GM21447 (cell line): Measurements from ENCODE around the gene SRCIN1.
"Not testable (repeated sequence)": the region's sequence is repeated elsewhere in the genome, so short reads cannot be mapped to it uniquely, and the experiment has no call there.

Experiments used
- ATAC-seq: cut with Tn5 transposase; IDR thresholded peaks from one replicate; pipeline ENCODE4 v1.9.1; 2021; ENCODE audit not compliant: unreplicated experiment

Gene SRCIN1

DNA sequence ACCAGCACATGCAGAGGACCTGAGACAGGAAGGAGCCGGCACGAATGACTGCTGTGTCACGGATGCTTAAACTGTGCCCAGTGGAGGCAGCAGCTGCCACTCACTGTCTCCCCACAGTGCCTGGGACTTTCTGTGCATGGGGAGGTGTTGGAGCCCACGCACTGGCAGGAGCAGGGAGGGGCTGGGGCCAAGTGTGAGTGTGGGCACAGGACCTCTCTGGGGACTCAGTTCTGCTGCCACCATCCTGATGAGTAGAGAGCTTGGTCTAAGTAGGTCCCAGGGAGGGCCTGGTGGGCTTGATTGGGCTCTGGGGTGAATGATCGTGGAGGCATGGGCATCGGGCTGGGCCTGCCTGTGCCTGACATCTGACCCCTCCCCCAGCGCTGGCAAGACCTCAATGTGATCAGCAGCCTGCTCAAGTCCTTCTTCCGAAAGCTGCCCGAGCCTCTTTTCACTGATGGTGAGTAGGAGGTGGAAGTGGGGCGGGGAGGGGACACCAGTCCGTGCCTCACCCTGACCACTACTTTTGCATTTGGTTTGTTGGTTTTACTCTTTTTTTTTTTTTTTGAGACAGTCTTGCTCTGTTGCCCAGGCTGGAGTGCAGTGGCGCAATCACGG, 120.0 kb downstream of the SRCIN1 start:
- ATAC-seq: peak; percentile 90

GRCh38 chr17:38485146-38485468, 120.6 kb downstream of the SRCIN1 start:
- ATAC-seq: no peak

DNA sequence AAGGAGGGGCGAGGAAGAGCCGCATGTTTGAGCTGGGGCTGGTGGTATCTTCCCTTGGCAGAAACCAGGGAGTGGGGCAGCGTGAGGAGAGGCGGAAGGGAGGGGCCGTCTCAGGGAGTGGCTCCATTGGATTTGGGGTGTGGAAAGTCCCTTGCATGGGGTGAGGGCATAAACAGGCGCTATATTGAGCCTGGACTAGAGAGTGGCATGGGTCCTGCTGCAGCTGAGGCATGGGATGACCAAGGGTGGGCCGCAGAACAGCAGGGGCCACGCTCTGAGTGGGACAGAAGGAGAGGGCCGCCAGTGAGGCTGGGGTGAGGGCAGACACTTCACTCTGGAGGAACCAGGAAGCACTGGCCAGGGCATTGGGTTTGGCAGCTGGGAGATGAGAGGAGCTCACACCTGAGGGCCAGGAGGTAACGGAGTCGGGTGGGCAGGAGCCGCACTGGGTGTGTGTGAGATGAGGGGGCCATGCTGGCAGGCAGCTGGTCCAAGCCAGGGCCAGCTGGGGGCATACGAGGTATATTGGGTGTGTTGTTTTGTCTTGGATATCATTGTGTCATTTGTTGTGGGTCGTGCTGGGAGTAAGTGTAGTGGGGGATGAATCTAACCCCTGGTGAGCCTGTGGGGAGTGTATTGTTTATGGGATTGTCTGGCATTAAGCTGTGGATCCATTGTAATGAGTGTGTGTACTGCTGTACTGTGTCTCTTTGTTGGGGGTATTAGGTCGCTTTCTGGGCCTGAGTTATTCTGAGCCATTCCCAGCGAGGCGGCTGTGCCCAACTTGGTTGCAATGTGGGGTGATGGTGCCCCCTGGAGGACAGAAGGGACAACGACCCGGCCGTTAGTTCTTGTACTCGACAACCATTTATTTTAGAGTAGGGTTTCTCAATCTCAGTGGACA, 121.3 kb downstream of the SRCIN1 start:
- ATAC-seq: not testable (repeated sequence)

DNA sequence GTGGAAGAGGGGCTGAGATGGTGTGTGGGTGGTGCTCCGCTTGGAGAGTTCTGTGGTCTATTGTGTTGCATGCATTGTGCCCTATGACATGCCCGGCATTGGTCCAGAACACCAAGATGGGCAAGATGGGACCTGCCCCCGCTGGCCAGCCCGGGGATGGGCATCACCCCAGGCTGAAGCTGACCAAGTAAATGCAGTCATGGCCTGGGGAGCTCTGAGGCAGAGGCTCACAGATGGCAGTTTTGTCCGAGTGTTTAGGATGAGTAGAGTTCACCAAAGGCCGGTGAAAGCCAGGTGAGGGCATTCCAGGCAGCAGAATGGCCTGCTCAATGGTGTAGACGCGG, 123.1 kb downstream of the SRCIN1 start:
- ATAC-seq: not testable (repeated sequence)

DNA sequence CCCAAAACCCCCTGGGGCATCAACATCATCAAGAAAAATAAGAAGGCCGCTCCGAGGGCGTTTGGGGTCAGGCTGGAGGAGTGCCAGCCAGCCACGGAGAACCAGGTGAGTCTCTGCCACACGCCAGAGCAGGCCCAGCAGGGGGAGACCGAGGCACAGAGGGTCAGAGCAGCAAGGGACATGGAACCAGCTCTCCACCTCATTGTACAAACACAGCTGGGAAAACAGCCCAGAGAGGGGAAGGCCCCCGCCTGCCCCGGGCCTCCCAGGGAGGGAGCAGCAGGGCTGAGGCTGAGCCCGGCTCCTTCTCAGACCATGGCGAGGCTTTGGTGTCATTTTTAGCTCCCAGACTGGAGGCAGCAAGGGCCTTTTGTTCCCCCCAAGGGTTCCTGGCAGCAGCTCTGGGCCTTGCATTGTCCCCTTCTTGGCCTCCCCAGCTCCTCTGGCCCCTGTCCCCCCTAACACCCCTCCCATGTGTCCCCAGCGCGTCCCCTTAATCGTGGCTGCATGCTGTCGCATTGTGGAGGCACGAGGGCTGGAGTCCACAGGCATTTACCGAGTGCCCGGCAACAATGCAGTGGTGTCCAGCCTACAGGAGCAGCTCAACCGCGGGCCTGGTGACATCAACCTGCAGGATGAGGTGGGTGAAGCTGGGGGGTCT, 123.6 kb downstream of the SRCIN1 start:
- not testable (repeated sequence) for ATAC-seq
